Spleen (tissue), 11 donors: Measurements from ENCODE around the gene EVI5. TPM values are rescaled to one million over a fixed set of nuclear protein-coding genes. Genes with fewer than 3 reads are reported as not detected.

Experiments used
- DNase-seq: peaks from one replicate; pipeline ENCODE4 v3.0.0-alpha.2; 2020
- H3K27ac ChIP-seq, 8 donors: fragments of 200-600 bp; sonication (generic) in 7 of 8; 1 replicate in 4 of 8; 2 replicates in 4 of 8; pipeline versions ENCODE4 v1.5.0 to v1.8.0; 2016 to 2021; ENCODE audit warnings: inconsistent platforms in 4 of 8, mild to moderate bottlenecking in 4 of 8, moderate library complexity in 1 of 8
- H3K27me3 ChIP-seq, 7 donors: fragments of 200-600 bp; sonication (generic) in 6 of 7; replicated peaks in 1 of 7; 1 replicate in 4 of 7; 2 replicates in 3 of 7; pipeline versions ENCODE4 v1.5.0 to v1.8.0; 2016 to 2021; ENCODE audit warnings: inconsistent platforms in 3 of 7, mild to moderate bottlenecking in 1 of 7
- H3K36me3 ChIP-seq, 6 donors: fragments of 200-600 bp; sonication (generic) in 5 of 6; 1 replicate in 4 of 6; 2 replicates in 2 of 6; pipeline versions ENCODE4 v1.5.0 to v1.8.0; 2016 to 2021; ENCODE audit warnings: inconsistent platforms in 2 of 6
- H3K4me1 ChIP-seq, 6 donors: fragments of 200-600 bp; sonication (generic) in 5 of 6; 1 replicate in 3 of 6; 2 replicates in 3 of 6; pipeline versions ENCODE4 v1.5.0 to v1.8.0; 2016 to 2021; ENCODE audit warnings: inconsistent platforms in 3 of 6
- H3K4me3 ChIP-seq, 8 donors: fragments of 200-600 bp; sonication (generic) in 7 of 8; 1 replicate in 4 of 8; 2 replicates in 4 of 8; pipeline versions ENCODE4 v1.5.0 to v1.8.0; 2016 to 2021; ENCODE audit warnings: inconsistent platforms in 4 of 8, mild to moderate bottlenecking in 4 of 8, moderate library complexity in 2 of 8
- H3K9me3 ChIP-seq, 8 donors: fragments of 200-600 bp; sonication (generic) in 7 of 8; 1 replicate in 4 of 8; 2 replicates in 4 of 8; pipeline versions ENCODE4 v1.5.0 to v1.8.0; 2016 to 2021; ENCODE audit warnings: inconsistent platforms in 4 of 8
- POLR2A ChIP-seq, 3 donors: fragments of 450-650 bp; IDR thresholded peaks; one replicate each; pipeline ENCODE4 v1.5.1; 2017; ENCODE audit warnings: antibody characterized with exemption in 3 of 3, mild to moderate bottlenecking in 1 of 3
- POLR2AphosphoS5 ChIP-seq, 3 donors: sonication (generic); formaldehyde crosslinking; IDR thresholded peaks; one replicate each; pipeline ENCODE4 v1.5.1; 2017; ENCODE audit warnings: antibody characterized with exemption in 3 of 3
- WGBS, 5 donors: extraction: QIAGEN DNeasy Blood & Tissue Kit in 3 of 5; methylation state at CpG; one replicate each; pipeline versions ENCODE4 v1.1.5 to v1.1.7; 2013 to 2018; 5-methylcytosine and 5-hydroxymethylcytosine counted together
- intact Hi-C: fragments of 100-400 bp; cut with DNase I; formaldehyde crosslinking; loops from one replicate; pipeline ENCODE4 v1.15.0; 2023; ENCODE audit warnings: low total_unique reads
- polyA plus RNA-seq, 3 donors: library from polyadenylated mRNA; stranded (reverse); fragments of 200-250 nt; gene quantifications; one replicate each; pipeline ENCODE4 v1.2.1, GENCODE V29; 2013
- total RNA-seq, 7 donors: library from RNA; depleted of rRNA in 3 of 7; stranded (reverse); fragments of >200 nt in 3 of 7; fragmentation: NEBNext Ultra II Directional in 4 of 7; extraction: Animal tissue kit (Norgen Biotek cat#: 25700) in 4 of 7; gene quantifications; one replicate each; pipeline versions ENCODE4 v1.1.0 to v1.2.1, GENCODE V29; 2016 to 2021
- TF ChIP-seq, protein P1 (sequence below), 11 experiments: fragments of 200-600 bp in 7 of 11; fragments of 450-650 bp in 4 of 11; sonication (generic) in 4 of 11; IDR thresholded peaks in 8 of 11; conservative IDR thresholded peaks in 3 of 11; 1 replicate in 7 of 11; 2 replicates in 4 of 11; pipeline versions ENCODE4 v1.4.0 to v1.8.0; 2016 to 2021; ENCODE audit warnings: antibody characterized with exemption in 11 of 11, inconsistent platforms in 4 of 11, mild to moderate bottlenecking in 1 of 11
- donor health status: healthy with polysubstance abuse.
- donor health status: DM: no; HTN: no; CAD: no; lungs with moderate emphysema.
- donor health status: DM: no; HTN: no; CAD: no.
- donor health status: Bipolar disorder and iron deficiency.
- donor health status: healthy.
- donor health status: DM: no; HTN: no; CAD: no.
- donor health status: DM: yes; HTN: yes; CAD: no.

EVI5 gene
- total and polyA plus RNA-seq, 10 donors: 1.7 to 38.3 (median 27.0) TPM

DNA sequence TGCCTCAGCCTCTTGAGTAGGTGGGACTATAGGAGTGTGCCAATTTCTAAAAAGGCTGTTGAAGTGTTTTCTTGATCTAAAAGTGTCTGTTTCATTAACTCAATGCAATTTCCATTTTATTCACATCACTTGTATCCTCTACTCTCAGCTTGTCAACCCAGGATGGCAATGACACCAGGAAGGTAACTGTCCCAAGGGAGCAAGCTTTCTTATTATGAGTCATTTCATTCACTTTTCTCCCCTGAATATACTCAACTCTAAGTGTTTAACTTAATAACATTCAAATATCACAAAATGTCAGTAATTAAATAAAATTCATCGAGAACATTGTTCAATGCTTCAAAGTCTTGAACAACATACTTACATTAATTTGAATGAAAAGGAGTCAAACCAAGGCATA lies 275.3 kb downstream of the EVI5 start:
- no peaks in the 10 kb centered on the region for H3K9me3 ChIP-seq
- intact Hi-C loops: no loop called here
- TF ChIP-seq, protein P1, sequence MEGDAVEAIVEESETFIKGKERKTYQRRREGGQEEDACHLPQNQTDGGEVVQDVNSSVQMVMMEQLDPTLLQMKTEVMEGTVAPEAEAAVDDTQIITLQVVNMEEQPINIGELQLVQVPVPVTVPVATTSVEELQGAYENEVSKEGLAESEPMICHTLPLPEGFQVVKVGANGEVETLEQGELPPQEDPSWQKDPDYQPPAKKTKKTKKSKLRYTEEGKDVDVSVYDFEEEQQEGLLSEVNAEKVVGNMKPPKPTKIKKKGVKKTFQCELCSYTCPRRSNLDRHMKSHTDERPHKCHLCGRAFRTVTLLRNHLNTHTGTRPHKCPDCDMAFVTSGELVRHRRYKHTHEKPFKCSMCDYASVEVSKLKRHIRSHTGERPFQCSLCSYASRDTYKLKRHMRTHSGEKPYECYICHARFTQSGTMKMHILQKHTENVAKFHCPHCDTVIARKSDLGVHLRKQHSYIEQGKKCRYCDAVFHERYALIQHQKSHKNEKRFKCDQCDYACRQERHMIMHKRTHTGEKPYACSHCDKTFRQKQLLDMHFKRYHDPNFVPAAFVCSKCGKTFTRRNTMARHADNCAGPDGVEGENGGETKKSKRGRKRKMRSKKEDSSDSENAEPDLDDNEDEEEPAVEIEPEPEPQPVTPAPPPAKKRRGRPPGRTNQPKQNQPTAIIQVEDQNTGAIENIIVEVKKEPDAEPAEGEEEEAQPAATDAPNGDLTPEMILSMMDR (IDR thresholded peaks at IDR 0.05 in 8 of 11, conservative IDR thresholded peaks at IDR 0.05 in 3 of 11): no peak
- TF ChIP-seq POLR2AphosphoS5 (IDR thresholded peaks at IDR 0.05) (no peak), POLR2A (IDR thresholded peaks at IDR 0.05) (no peak)
- H3K36me3 ChIP-seq: peaks cover 0 to 8% (median 0%) of the 10 kb centered on the region in 6 donors
- H3K4me3 ChIP-seq: no peak overlapping the region
- no peak for DNase-seq
- H3K27me3 ChIP-seq: no peaks in the 10 kb centered on the region
- 94 to 100% (median 96%) methylated on average over 1 of the region's 1 CpG for WGBS, 5 donors
- H3K4me1 ChIP-seq: peaks cover 0 to 4% (median 0%) of the 10 kb centered on the region in 6 donors
- H3K27ac ChIP-seq: no peak overlapping the region

DNA sequence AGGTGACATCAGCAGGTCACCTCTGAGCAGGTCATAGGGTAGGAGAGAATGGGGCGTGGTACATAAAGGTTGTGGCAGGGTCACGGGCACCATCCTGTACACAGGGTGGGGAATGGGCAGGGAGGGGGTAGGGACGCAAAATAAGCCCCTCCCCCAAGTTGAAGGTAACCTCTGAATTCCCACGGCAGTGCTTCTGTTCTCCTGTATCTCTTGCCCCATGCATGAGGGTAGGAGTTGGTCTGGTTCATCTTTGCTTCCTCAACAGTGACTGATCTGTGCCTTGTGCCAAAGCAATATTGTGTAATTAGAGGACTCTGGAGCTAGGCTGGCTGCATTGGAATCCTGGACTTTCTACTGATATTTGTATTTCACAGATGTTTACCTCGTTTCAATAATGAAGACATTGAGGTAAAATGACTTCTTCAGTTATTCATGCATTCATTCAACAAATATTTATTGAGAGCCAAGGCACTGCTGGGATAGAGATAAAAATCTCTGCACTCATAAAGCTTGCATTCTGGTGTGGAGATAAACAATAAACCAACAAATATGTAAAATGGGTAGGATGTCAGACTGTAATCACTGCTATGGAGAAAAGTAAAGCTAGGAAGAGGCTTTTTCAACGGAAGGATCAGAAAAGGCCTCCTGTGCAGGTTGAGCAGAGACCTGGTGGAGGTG lies 279.8 kb downstream of the EVI5 start:
- TF ChIP-seq POLR2AphosphoS5 (IDR thresholded peaks at IDR 0.05) (no peak), POLR2A (IDR thresholded peaks at IDR 0.05) (no peak)
- TF ChIP-seq, protein P1 (IDR thresholded peaks at IDR 0.05 in 8 of 11, conservative IDR thresholded peaks at IDR 0.05 in 3 of 11): no peak
- peaks cover 0 to 8% (median 0%) of the 10 kb centered on the region in 6 donors for H3K4me1 ChIP-seq
- H3K9me3 ChIP-seq: no peaks in the 10 kb centered on the region
- H3K27ac ChIP-seq: no peak overlapping the region
- no peaks in the 10 kb centered on the region for H3K27me3 ChIP-seq
- no peak for DNase-seq
- no peaks in the 10 kb centered on the region for H3K36me3 ChIP-seq
- H3K4me3 ChIP-seq: no peak overlapping the region
- WGBS, 5 donors: 63 to 70% (median 67%) methylated on average over 6 of the region's 6 CpGs
- intact Hi-C loops: no loop called here

DNA sequence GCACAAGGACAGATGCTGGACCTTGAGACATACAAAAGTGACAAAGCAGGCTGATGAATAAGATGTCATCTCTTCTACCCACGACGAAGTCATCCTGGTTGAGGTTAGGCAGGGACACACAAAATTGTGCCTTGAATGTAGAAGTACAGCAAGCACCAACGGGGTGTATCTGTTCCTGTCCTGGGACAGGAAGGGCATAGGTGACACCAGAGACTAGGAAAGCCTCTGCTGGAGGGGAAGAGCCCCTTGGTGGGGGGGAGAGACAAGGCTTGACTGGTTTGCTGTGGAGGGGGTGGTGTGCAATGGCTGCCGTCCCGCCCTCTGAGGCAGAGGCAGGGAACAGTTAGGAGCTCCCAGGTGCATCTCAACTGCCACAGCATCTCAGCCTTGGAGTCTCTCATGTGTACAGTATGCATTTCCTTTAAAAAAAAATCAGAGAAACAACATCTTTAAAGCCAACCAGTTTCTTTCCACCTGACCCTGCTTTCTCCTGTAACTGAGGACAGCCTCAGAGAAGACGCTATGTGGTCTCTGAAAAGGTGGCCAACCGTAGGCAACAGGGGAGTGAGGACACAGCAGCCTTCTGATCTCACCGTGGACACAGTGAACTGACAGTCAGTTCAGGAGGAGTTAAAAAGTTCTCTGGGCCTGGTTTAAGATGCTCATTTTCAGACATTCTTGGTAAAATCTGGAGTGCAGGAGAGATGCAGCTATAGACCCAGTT lies 280.5 kb downstream of the EVI5 start:
- DNase-seq: no peak
- Histone ChIP-seq H3K27ac (no peak overlapping the region), H3K9me3 (no peaks in the 10 kb centered on the region), H3K36me3 (no peaks in the 10 kb centered on the region), H3K4me3 (no peak overlapping the region), H3K27me3 (no peaks in the 10 kb centered on the region), H3K4me1 (peaks cover 0 to 8% (median 0%) of the 10 kb centered on the region in 6 donors)
- TF ChIP-seq, protein P1 (IDR thresholded peaks at IDR 0.05 in 8 of 11, conservative IDR thresholded peaks at IDR 0.05 in 3 of 11): no peak
- no peak for TF ChIP-seq POLR2A (IDR thresholded peaks at IDR 0.05)
- no peak for TF ChIP-seq POLR2AphosphoS5 (IDR thresholded peaks at IDR 0.05)
- whole genome bisulfite sequencing, 5 donors: 45 to 64% (median 55%) methylated on average over 8 of the region's 8 CpGs
- intact Hi-C loops: no loop called here

DNA sequence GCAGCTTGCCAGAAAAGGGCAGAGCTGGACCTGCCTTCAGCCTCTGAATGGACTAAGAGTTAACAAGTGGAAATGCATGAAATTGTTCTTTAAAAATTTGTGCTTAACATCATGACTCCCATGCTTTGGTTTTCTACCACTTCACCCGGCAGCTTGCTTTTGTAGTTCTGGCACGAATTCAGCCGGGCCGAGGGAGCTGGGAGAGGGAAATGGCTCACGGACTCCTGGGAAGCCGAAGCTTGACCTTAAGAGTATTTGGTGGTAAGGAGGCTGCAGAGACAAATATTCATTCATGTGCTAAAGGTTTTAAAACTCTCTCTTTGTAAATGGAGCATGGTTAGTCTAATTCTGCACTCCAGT lies 281.0 kb downstream of the EVI5 start:
- Histone ChIP-seq H3K27ac (no peak overlapping the region), H3K4me3 (no peak overlapping the region), H3K9me3 (no peaks in the 10 kb centered on the region), H3K36me3 (no peaks in the 10 kb centered on the region), H3K27me3 (no peaks in the 10 kb centered on the region), H3K4me1 (peaks cover 0 to 8% (median 0%) of the 10 kb centered on the region in 6 donors)
- TF ChIP-seq POLR2A (IDR thresholded peaks at IDR 0.05): no peak
- intact Hi-C loops: no loop called here
- WGBS, 5 donors: 71 to 94% (median 84%) methylated on average over 6 of the region's 6 CpGs
- DNase-seq: no peak
